Astrocyte (in vitro differentiated cells and primary cell): ENCODE results near the gene PPM1F.

Source experiments
- EZH2 ChIP-seq: IDR thresholded peaks from 2 replicates; pipeline ENCODE4 v1.6.1; 2012; ENCODE audit warnings: mild to moderate bottlenecking, low read length, inconsistent platforms; ENCODE audit not compliant: insufficient read depth
- TF ChIP-seq, protein P1 (sequence below): IDR thresholded peaks from 2 replicates; pipeline ENCODE4 v1.5.1; 2011; ENCODE audit warnings: low read depth, mild to moderate bottlenecking, inconsistent platforms, low read length, moderate library complexity; ENCODE audit not compliant: insufficient read depth

DNA sequence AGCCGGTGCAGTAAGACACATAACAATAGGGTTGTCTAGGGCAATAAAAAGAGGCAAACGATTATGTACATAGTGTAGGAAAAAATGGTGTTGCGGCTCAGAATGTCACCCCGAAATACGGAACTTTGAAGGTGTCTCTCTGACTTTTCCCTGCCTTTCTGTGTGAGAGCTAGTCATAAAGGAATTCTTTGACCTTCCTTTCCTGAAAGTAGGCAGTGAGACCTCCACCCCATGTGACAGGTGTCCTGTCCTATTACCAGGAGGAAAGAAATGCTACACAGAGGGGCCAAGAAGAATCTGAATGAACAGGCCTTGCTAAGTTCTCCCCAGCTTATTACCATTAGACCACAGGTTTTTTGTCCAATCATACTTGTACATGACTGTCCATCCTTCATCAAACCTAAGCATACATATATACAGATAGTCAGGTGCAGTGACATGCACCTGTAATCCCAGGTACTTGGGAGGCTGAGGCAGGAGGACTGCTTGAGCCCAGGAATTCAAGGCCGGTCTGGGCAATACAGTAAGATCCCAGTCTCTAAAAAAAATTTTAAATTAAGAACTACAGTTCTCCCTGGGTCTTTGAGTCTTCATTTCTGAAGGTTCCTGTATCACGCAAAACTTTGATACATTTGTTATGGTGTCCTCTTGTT, 46.1 kb upstream of the PPM1F start:
- TF ChIP-seq, protein P1, sequence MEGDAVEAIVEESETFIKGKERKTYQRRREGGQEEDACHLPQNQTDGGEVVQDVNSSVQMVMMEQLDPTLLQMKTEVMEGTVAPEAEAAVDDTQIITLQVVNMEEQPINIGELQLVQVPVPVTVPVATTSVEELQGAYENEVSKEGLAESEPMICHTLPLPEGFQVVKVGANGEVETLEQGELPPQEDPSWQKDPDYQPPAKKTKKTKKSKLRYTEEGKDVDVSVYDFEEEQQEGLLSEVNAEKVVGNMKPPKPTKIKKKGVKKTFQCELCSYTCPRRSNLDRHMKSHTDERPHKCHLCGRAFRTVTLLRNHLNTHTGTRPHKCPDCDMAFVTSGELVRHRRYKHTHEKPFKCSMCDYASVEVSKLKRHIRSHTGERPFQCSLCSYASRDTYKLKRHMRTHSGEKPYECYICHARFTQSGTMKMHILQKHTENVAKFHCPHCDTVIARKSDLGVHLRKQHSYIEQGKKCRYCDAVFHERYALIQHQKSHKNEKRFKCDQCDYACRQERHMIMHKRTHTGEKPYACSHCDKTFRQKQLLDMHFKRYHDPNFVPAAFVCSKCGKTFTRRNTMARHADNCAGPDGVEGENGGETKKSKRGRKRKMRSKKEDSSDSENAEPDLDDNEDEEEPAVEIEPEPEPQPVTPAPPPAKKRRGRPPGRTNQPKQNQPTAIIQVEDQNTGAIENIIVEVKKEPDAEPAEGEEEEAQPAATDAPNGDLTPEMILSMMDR: no peak
- TF ChIP-seq EZH2: no peak
